Neural cell (in vitro differentiated cells): ENCODE results near the gene EHHADH. TPM values are rescaled to one million over a fixed set of nuclear protein-coding genes. Genes with fewer than 3 reads are reported as not detected.

Source experiments
- H2AFZ ChIP-seq: fragments of 200-600, 300-800 bp; sonication (generic), shearing (Covaris generic); 2 replicates; pipeline ENCODE4 v1.6.0; 2014; ENCODE audit warnings: low read depth, mild to moderate bottlenecking, antibody characterized with exemption, low read length, moderate library complexity
- H3F3A ChIP-seq: fragments of 200-600 bp; shearing (Covaris generic); 2 replicates; pipeline ENCODE4 v1.6.1; 2016; ENCODE audit warnings: mild to moderate bottlenecking, moderate library complexity, mixed read lengths, antibody characterized with exemption, low read length; ENCODE audit not compliant: insufficient read depth, poor library complexity, severe bottlenecking
- H3K27ac ChIP-seq: fragments of 200-600, 300-800 bp; sonication (generic), shearing (Covaris generic); 2 replicates; pipeline ENCODE4 v1.5.1; 2014; ENCODE audit warnings: mild to moderate bottlenecking, low read length, moderate library complexity
- H3K27me3 ChIP-seq: fragments of 300-800, 200-600 bp; sonication (generic), shearing (Covaris generic); 2 replicates; pipeline ENCODE4 v1.6.0; 2014; ENCODE audit warnings: mild to moderate bottlenecking, low read depth, low read length, moderate library complexity; ENCODE audit not compliant: insufficient read depth
- H3K36me3 ChIP-seq: fragments of 300-800, 200-600 bp; sonication (generic), shearing (Covaris generic); 2 replicates; pipeline ENCODE4 v1.5.1; 2014; ENCODE audit warnings: mild to moderate bottlenecking, antibody characterized with exemption, low read length, moderate library complexity; ENCODE audit not compliant: insufficient read depth
- H3K4me2 ChIP-seq: fragments of 300-800, 200-600 bp; sonication (generic), shearing (Covaris generic); 2 replicates; pipeline ENCODE4 v1.6.0; 2014; ENCODE audit warnings: mild to moderate bottlenecking, low read length
- H3K4me3 ChIP-seq: fragments of 300-800, 200-600 bp; sonication (generic), shearing (Covaris generic); 2 replicates; pipeline ENCODE4 v1.5.1; 2014; ENCODE audit warnings: mild to moderate bottlenecking, low read length, moderate library complexity
- H3K79me2 ChIP-seq: fragments of 200-600 bp; shearing (Covaris generic); replicated peaks from 2 replicates; pipeline ENCODE4 v1.6.0; 2014; ENCODE audit warnings: mild to moderate bottlenecking, low read length, moderate library complexity; ENCODE audit not compliant: insufficient read depth
- H3K9ac ChIP-seq: fragments of 300-800, 200-600 bp; sonication (generic), shearing (Covaris generic); 2 replicates; pipeline ENCODE4 v1.6.1; 2016; ENCODE audit warnings: mild to moderate bottlenecking, low read length, mixed read lengths
- H3K9me2 ChIP-seq: fragments of 200-600 bp; shearing (Covaris generic); 2 replicates; pipeline ENCODE4 v1.6.1; 2016; ENCODE audit warnings: mild to moderate bottlenecking, low read length, mixed read lengths; ENCODE audit not compliant: insufficient read depth
- H3K9me3 ChIP-seq: fragments of 200-600, 300-800 bp; sonication (generic), shearing (Covaris generic); 2 replicates; pipeline ENCODE4 v1.6.1; 2016; ENCODE audit warnings: mild to moderate bottlenecking, mixed run types, low read length, moderate library complexity, mixed read lengths
- H4K20me1 ChIP-seq: fragments of 200-600 bp; shearing (Covaris generic); 2 replicates; pipeline ENCODE4 v1.6.1; 2016; ENCODE audit warnings: mild to moderate bottlenecking, mixed run types; ENCODE audit not compliant: insufficient read depth
- EZH2 ChIP-seq: fragments of 200-600, 300-800 bp; shearing (Covaris generic), sonication (generic); IDR thresholded peaks from 2 replicates; pipeline ENCODE4 v1.6.1; 2014; ENCODE audit warnings: antibody characterized with exemption, low read length, borderline replicate concordance, mild to moderate bottlenecking; ENCODE audit not compliant: insufficient read depth, poor library complexity, severe bottlenecking
- MXI1 ChIP-seq: fragments of 450-650 bp; conservative IDR thresholded peaks from 2 replicates; pipeline ENCODE4 v1.6.1; 2014; ENCODE audit warnings: antibody characterized with exemption, mild to moderate bottlenecking; ENCODE audit not compliant: poor library complexity, severe bottlenecking
- POLR2AphosphoS5 ChIP-seq: IDR thresholded peaks from 2 replicates; pipeline ENCODE4 v1.6.1; 2012
- polyA plus RNA-seq: library from polyadenylated mRNA; depleted of rRNA; stranded (reverse); fragments of >200 nt; gene quantifications from 2 replicates; pipeline ENCODE4 v1.2.3, GENCODE V29; 2014
- small RNA-seq, 3 experiments: library from RNA; depleted of rRNA; stranded (forward); fragments of <200 nt; gene quantifications; one replicate each; pipeline ENCODE3, GENCODE V24; 2012

EHHADH gene
- polyA plus RNA-seq, 1 donor from 2014 or later = 2.0 TPM

DNA sequence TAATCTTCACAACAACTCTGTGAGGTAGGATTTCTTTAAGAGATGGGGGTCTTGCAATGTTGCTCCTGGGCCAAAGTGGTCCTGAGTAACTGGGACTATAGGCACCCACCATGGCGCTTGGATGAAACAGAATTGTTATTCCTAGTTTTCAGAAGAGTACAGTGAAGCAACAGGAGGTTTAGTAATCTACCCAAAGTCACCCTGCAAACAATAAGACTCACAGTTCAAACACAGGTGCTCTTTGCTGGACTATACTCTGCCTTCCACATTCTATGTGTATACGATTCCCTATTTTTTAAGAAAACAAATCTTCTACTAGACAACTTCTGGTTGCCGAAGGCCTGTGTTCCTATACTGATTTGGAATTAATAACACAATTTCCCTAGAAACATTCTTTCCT lies 109.1 kb downstream of the EHHADH start:
- H3K27ac ChIP-seq = no peak overlapping the region
- H3K4me3 ChIP-seq = no peak overlapping the region
- no peak overlapping the region for H3K9ac ChIP-seq
- H3K79me2 ChIP-seq = no peaks in the 10 kb centered on the region
- no peaks in the 10 kb centered on the region for H4K20me1 ChIP-seq
- no peak overlapping the region for H3K4me2 ChIP-seq
- no peaks in the 10 kb centered on the region for H3K36me3 ChIP-seq
- TF ChIP-seq MXI1 (no peak), EZH2 (no peak), POLR2AphosphoS5 (no peak)
- H3F3A ChIP-seq = no peaks in the 10 kb centered on the region
- H2AFZ ChIP-seq = no peak overlapping the region
- no peaks in the 10 kb centered on the region for H3K9me2 ChIP-seq
- H3K9me3 ChIP-seq = no peaks in the 10 kb centered on the region
- peaks cover 4% of the 10 kb centered on the region for H3K27me3 ChIP-seq

Small RNAs within 50 kb of the gene (small RNA-seq; reads per million reads assigned to genes)
- 0 reads per million in 3 experiments for gene MIR5588

Other genes starting within 250 kb of the EHHADH start
- 3.3 and 3.4 TPM in 2 replicates for gene C3orf70, start 101.0 kb downstream of the EHHADH start, polyA plus RNA-seq
- 22.6 and 33.8 TPM in 2 replicates for gene MAP3K13, start 109.1 kb upstream of the EHHADH start, polyA plus RNA-seq
- 9.5 and 12.9 TPM in 2 replicates for gene TMEM41A, start 245.0 kb upstream of the EHHADH start, polyA plus RNA-seq